A549 (cell line): ENCODE measurements around the gene MYO9A.

Source experiments
- BHLHE40 ChIP-seq: IDR thresholded peaks from 2 replicates; pipeline ENCODE4 v1.6.1; 2012; ENCODE audit warnings: low read depth, low read length, inconsistent platforms
- CHD2 ChIP-seq: fragments of 150-350 bp; IDR thresholded peaks from 2 replicates; pipeline ENCODE4 v1.6.1; 2014; ENCODE audit warnings: low read length; ENCODE audit not compliant: partially characterized antibody
- JUN ChIP-seq, 2 experiments: fragments of >200 bp; sonication (Bioruptor Twin); formaldehyde crosslinking; IDR thresholded peaks; 2 replicates in 1 of 2; 3 replicates in 1 of 2; pipeline ENCODE4 v1.6.1; 2016 to 2017
- SMC3 ChIP-seq: fragments of >200 bp; sonication (Bioruptor Twin); formaldehyde crosslinking; IDR thresholded peaks from 3 replicates; pipeline ENCODE4 v1.6.1; 2018; ENCODE audit warnings: inconsistent platforms
- TF ChIP-seq, protein P1 (sequence below): fragments of >200 bp; sonication (Bioruptor Twin); formaldehyde crosslinking; IDR thresholded peaks from 3 replicates; pipeline ENCODE4 v1.5.1; 2016
- TF ChIP-seq, protein P2 (sequence below): fragments of 150-350 bp; IDR thresholded peaks from 2 replicates; pipeline ENCODE4 v1.6.1; 2014; ENCODE audit warnings: low read depth, mild to moderate bottlenecking, low read length
- TF ChIP-seq, protein P3 (sequence below): IDR thresholded peaks from 2 replicates; pipeline ENCODE4 v1.6.1; 2012; ENCODE audit warnings: low read depth, borderline replicate concordance

DNA sequence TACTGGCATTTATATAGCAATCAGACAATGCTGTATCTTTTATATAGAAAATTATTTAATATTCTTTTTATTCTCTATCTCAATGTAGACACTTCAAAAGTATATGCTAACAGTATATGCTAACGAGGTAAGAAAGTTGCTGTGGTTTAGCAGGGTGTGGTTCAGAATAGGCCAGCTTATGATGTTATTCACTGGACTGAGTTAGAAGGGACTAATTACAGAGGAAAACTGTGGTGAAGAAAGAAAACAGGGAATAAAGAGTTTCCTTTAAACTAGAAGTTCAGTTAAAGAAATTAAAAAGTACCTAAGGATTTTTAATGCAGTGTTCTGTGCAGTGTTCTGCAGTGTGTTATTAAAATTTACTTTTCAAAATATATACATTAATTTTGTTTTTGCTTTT, 59.4 kb downstream of the MYO9A start:
- TF ChIP-seq, protein P1, sequence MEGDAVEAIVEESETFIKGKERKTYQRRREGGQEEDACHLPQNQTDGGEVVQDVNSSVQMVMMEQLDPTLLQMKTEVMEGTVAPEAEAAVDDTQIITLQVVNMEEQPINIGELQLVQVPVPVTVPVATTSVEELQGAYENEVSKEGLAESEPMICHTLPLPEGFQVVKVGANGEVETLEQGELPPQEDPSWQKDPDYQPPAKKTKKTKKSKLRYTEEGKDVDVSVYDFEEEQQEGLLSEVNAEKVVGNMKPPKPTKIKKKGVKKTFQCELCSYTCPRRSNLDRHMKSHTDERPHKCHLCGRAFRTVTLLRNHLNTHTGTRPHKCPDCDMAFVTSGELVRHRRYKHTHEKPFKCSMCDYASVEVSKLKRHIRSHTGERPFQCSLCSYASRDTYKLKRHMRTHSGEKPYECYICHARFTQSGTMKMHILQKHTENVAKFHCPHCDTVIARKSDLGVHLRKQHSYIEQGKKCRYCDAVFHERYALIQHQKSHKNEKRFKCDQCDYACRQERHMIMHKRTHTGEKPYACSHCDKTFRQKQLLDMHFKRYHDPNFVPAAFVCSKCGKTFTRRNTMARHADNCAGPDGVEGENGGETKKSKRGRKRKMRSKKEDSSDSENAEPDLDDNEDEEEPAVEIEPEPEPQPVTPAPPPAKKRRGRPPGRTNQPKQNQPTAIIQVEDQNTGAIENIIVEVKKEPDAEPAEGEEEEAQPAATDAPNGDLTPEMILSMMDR, result no peak
- TF ChIP-seq JUN (IDR thresholded peaks at IDR 0.05) (no peak), BHLHE40 (no peak), SMC3 (no peak), CHD2 (no peak)
- TF ChIP-seq, protein P2, sequence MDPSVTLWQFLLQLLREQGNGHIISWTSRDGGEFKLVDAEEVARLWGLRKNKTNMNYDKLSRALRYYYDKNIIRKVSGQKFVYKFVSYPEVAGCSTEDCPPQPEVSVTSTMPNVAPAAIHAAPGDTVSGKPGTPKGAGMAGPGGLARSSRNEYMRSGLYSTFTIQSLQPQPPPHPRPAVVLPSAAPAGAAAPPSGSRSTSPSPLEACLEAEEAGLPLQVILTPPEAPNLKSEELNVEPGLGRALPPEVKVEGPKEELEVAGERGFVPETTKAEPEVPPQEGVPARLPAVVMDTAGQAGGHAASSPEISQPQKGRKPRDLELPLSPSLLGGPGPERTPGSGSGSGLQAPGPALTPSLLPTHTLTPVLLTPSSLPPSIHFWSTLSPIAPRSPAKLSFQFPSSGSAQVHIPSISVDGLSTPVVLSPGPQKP, result no peak
- TF ChIP-seq, protein P3, sequence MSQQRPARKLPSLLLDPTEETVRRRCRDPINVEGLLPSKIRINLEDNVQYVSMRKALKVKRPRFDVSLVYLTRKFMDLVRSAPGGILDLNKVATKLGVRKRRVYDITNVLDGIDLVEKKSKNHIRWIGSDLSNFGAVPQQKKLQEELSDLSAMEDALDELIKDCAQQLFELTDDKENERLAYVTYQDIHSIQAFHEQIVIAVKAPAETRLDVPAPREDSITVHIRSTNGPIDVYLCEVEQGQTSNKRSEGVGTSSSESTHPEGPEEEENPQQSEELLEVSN, result no peak
